Measurements from ENCODE around the gene NDE1.

DNA sequence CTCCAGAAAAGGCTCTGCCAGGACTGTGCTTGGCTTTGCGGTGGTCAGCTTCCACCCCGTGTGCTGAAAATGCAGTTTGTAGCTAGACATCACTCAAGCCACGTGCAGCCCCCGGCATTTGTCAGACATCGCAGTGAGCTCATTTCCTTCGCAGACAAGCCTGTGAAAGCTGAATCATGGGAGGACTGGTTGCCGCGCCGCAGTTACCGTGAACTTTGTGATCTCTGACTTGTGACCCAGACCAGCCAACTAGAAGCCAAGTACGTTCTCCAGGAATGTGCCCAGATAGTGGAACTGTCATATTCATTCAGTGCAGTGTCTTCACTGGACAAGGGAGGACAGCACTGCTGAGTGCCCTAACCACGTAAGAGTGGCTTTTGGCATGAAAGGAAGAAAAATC, 58.1 kb downstream of the NDE1 start:
- TF ChIP-seq, protein P1, sequence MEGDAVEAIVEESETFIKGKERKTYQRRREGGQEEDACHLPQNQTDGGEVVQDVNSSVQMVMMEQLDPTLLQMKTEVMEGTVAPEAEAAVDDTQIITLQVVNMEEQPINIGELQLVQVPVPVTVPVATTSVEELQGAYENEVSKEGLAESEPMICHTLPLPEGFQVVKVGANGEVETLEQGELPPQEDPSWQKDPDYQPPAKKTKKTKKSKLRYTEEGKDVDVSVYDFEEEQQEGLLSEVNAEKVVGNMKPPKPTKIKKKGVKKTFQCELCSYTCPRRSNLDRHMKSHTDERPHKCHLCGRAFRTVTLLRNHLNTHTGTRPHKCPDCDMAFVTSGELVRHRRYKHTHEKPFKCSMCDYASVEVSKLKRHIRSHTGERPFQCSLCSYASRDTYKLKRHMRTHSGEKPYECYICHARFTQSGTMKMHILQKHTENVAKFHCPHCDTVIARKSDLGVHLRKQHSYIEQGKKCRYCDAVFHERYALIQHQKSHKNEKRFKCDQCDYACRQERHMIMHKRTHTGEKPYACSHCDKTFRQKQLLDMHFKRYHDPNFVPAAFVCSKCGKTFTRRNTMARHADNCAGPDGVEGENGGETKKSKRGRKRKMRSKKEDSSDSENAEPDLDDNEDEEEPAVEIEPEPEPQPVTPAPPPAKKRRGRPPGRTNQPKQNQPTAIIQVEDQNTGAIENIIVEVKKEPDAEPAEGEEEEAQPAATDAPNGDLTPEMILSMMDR (IDR thresholded peaks at IDR 0.05), result no peak
- no peak for TF ChIP-seq POLR2A (IDR thresholded peaks at IDR 0.05)
